ENCODE data around the gene E2F2.
A peak's percentile ranks its signal among the peaks of the same experiment; 100 is the strongest.
"Not testable (repeated sequence)": the region's sequence is repeated elsewhere in the genome, so short reads cannot be mapped to it uniquely, and the experiment has no call there.

E2F2 gene

DNA sequence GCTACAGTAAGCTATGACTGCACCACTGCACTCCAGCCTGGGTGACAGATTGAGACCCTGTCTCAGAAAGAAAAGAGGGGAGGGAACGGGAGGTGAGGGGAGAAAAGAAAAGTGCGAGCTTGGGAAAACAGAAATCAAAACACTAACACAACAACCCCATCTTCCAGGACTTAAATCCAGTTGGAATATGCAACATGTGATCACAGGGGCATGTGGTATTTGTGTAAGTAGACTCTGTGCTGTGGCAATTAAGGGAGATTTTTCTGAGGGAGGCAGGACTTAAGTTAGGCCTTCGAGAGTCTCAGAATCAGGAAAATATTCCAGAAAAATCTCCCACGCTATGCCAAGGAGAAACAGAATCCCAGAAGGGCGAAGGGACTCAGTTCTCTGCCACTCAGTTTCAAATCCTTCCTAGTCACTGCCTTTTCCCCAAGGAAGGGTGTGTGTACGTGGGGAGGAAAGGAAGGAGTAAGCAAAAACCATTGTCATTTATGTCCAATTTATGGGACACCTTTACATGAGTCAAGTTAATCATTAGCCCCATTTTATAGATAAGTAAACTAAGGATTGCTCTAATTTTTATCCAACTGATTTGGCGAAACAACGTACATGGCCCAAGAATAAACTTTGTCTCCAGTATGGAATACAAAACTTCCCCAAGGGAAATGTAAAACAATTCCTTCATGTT lies 16.0 kb upstream of the E2F2 start:
- DNase-seq (no peak), ATAC-seq (no peak)

DNA sequence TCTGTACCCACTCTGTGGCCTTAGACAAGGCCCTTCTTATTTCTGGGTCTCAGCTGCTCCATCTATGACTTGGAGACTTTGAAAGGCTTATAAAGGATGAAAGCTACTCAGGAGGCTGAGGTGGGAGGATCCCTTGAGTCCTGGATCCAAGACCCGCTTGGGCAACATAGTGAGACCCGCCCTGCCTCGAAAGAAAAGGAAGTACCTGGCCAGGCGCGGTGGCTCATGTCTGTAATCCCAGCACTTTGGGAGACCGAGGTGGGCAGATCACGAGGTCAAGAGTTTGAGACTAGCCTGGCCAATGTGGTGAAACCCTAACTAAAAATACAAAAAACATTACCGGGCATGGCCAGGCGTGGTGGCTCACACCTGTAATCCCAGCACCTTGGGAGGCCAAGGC lies 14.8 kb upstream of the E2F2 start:
- DNase-seq = no peak
- no peak for ATAC-seq

DNA sequence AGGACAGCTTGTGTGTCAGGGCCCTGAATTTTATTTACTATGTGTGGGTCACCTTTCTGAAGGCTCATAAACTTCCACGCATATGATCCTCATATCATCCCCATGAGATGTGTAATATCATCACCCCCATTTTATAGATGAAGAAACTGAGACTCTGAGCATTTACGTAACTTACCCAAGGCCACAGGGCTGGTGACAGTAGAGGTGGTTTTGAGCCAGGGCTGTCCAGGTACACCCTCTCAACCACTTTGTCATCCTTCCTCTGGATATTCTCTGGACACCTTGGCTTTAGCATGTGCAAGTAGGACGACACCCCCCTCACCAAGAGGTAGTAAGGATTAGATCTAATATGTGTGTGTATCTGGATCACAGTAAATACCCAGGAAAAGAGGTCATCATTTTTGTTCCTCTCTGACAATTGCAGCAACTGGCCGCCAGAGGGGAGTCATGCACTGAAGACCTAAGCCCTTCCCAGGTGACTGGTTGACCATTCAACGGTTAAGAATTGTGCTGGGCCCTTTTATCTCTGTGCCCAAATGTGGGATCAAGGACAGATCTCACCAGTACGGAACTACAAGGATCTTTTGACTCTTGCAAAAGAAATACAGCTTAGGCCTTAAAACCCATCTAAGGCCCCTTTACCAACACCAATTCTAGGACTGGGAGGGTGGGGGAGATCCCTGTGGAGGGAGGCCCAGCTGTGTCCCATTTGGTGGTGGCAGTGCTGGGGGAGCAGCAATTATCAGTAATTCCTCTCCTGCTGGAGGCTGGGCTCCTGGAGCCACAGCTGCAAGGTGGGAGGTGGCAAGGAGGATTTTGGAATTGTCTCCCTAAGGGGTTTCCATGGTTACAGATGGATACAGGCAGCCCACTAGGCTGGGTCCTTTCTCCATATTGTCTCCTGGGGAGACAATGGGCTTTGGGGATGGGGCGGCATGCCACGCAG lies 13.7 kb upstream of the E2F2 start:
- ATAC-seq = peak; percentile 58

DNA sequence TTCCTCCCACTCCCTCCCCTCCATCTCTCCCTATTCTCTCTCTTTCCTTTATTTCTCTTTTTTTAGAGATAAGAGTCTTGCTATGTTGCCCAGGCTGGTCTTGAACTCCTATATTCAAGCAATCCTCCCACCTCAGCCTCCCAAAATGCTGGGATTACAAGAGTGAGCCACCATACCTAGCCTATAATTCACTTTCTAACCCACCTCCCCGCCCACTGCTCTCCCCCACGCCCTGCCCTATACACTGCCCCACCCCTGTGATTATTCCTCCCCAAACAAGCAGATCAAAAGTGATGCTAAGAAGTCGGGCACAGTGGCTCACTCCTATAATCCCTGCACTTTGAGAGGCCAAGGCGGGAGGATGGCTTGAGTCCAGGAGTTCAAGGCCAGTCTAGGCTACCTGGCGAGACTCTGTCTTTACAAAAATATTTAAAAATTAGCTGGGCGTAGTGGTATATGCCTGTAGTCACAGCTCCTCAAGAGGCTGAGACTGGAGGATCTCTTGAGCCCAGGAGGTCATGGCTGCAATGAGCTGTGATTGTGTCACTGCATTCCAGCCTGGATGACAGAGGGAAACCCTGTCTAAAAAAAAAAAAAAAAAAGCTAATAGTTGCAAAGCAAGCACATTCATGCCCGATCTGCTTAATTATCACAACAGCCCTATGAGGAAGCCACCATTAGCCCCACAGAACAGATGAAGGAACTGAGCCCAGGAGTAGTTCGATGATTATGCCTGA lies 12.8 kb upstream of the E2F2 start:
- DNase-seq (no peak), ATAC-seq (no peak)

More for the DNA sequence above, 13.7 kb upstream of the E2F2 start:
- peak; percentile 81 for DNase-seq

DNA sequence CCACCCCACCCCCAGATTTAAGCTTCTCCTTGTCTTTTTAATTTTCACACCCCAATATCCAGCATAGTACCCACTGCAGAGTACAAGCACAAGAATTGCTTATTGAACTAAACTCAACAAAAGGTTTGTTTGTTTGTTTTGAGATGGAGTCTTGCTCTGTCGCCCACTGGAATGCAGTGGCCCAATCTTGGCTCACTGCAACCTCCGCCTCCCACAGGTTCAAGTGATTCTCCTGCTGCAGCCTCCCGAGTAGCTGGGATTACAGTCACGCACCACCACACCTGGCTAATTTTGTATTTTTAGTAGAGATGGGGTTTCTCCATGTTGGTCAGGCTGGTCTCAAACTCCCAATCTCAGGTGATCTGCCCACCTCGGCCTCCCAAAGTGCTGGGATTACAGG lies 11.9 kb upstream of the E2F2 start:
- not testable (repeated sequence) for ATAC-seq, DNase-seq

DNA sequence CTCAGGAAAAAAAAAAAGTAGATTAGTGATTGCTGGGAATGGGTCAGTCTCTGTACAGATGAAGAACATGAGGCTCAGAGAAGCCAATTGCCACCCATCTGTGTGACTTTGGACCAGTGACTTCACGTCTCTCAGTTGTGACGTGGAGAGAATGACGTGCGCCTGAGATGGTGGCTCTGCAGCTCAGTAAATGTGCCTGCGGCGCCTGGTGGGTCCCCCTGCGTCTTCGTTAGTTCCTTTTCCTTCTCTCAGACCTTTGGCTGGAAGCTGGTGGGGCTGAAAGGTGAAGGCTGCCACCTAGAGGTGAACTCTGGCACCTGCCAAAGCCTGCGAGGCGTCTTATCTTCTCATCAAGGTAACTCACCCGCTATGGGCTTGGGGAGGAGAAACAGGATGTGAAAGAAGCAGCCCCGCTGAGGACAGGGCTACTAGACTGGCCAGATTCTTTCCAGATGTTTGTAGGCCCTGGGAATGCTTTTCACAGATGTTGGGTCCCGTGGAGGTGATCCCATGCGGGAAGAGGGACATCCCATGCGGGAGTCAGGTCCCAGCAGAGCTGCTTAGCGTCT lies 8.7 kb upstream of the E2F2 start:
- peak; percentile 90 for DNase-seq
- ATAC-seq = peak; percentile 97

DNA sequence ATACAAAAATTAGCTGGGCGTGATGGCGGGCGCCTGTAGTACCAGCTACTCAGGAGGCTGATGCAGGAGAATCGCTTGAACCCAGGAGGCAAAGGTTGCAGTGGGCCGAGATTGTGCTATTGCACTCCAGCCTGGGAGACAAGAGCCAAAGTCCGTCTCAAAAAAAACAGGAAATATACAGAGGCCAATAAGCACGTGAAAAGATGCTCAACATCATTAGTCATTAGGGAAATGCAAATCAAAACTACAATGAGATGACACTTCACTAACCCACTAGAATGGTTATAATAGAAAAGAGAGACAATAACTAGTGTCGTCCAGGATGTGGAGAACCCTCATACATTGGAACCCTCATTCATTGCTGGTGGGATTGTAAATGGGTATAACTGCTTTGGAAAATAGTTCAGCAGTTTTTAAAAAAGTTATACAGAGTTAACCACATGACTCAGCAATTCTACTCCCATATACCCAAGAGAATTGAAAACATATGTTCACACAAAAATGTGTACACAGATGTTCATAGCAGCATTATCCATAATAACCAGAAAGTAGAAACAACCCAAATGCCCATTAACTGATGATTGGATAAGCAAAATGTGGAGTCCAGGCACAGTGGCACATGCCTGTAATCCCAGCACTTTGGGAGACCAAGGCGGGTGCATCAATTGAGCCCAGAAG lies 6.4 kb upstream of the E2F2 start:
- no peak for DNase-seq

DNA sequence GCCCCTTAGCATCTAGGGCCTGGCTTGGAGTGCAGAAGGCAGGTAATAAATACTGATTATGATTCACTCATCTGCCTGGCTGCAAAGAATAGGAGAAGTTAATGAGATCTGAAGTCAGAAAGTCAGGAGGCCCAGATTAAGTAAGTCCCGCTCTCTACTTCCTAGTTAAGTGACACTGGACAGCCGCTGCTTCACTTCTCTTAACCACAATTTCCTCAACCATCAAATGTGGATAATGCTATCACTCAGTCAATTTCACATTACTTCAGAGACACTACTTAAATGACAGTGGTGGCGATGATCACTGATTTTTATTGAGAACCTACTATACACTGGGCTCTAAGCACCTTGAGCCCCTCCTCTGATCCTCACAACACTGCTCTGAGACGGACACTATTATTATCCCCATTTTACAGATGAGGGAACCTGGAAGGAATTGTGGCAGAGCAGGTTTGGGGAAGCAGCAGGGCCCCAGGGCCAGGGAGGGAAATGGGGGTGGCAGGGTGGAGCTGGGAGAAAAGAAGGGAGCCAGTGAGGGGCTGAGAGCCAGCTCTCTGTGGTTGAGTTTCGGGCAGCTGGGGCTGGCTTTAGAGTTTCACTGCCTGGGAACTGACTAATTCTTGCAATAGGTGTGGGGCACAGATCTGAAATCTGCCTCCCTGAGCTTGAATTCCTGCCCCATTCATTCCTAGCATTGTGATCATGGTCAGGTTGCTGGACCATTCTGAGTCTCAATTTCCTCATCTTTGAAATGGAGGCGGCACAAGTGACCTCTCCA lies 2.4 kb upstream of the E2F2 start:
- no peak for DNase-seq
- ATAC-seq = no peak

More for the DNA sequence above, 6.4 kb upstream of the E2F2 start:
- no peak for ATAC-seq

DNA sequence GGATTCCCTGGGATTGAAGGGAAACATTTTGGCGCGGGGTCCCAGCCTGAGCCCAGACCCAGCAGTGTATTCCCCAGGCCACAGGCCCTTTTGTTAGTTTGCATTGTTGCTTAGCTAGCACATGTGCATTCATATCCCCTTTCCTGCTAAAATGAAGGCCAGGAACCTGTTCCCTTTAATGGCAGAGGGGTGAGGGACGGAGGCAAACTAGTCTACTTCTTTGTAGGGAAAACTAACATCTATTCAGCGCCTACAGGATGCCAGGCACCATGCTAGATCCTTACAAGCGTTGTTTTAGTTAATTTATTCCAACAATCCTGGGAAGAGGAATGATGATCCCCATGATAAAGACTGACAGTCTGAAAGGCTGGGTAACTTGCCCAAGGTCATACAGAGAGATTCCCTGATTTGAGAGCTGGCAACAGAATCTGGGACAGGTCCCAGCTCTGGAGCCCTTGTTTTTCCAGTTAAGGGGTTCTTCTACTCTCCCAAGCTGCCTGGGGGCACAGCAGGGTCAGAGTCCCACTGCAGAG lies 595 bp upstream of the E2F2 start:
- ATAC-seq = no peak
- DNase-seq = no peak

DNA sequence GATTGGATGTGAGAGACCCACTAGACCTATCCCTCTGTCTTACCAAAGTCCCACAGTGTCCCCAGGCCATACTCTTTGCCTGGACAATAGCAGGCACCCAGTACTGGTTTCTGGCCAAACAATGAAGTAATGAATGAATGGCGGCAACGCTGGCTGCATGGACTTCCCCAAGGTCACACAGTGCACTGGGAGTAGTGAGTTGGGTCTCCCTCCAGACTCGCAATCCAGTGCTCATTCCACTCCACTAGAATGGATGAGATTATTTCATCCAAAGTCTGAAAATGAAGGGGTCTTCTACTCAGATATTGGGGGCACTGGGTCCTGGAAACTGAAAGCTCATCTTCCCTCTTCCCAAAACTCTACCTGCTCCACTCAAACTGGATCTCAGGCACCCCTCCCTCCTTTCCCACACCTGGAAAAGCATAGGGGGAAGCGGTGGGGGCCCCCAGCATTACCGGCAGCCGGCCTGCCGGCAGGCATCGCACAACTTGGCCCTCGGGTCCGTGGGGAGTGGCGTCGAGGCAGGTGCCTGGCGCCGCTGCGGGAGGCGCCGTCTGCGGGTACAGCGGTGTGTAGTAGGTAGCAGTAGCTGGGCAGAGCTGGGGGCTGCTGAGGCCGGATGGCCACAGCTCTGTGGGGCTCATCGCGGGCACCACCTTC lies 816 bp downstream of the E2F2 start:
- ATAC-seq (no peak), DNase-seq (peak; percentile 45)

DNA sequence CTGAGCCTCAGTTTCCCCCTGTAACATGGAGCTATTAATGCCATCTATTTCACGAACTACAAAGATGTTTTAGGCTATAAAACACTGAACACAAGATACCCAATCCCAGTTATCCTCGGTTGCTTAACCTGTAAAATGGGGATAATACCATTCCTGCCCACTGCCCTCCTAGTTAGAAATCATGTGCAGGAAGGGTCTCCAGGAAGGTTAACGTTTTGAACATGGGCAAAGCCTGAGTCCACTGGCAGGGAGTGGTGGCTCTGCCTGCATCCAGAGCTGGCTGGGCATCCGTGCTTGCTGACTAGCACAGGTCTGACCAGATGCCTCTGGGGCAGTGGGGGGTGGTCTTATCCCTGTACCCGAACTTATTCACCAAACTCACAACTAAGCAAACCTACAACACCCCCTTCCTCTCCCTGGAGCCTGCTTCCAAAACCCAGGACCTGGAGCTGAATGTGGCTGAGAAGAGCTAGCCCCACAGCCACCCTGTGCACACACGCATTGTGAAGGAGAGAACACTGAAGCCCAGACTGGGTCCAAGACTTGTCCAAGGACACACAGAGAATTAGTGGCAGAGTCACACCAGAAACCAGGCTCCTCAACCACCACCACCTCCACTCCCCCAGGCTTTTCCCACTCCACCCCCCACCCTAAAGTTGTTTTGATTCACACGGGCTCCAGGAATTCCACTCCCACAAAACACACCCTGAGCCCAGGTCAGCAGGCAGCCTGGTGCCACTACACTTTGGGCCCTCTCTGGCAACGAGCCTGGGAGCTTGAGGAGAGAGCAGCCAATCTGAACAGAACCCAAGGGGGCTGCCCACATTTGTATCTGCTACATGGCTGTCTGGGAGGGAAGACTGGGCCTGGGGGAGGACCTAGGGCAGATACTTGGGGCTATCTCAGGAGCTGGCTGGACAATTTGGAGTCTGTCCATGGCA lies 1.6 kb downstream of the E2F2 start:
- DNase-seq (peak; percentile 27), ATAC-seq (no peak)

DNA sequence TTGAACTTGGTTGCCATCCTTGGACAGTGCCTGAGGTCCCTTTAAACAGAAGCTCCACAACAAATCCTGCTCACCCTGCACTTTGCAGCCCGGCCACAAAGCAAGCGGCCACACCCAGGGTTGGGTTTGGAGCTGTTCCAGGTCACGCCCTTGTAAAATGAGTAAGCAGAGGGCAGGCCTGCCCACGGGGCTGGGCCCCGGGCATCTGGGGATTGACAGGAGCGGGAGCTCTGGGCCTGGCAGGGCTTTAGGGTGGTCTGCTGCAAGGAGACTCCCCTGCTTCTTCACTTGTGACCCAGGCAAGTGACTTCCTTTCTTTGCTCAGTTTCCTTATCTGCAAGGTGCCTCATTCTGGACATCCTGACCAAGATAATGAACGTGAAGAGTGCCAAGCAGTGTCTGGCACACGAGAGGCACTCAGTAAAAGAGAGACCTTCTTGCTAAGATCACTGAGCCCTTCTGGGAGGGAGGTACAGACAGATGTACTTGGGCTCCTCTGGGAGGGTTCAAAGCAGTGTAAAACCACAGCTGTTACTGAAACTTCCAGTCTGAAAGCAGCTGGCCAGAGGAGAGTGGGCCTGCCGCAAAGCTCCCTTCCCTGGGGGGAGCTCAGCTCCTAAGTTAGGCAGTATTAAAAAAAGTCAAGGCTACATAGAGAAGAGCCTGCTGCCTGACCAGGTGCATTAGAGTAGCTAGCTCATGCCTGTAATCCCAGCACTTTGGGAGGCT lies 2.6 kb downstream of the E2F2 start:
- DNase-seq (peak; percentile 85), ATAC-seq (peak; percentile 80)

DNA sequence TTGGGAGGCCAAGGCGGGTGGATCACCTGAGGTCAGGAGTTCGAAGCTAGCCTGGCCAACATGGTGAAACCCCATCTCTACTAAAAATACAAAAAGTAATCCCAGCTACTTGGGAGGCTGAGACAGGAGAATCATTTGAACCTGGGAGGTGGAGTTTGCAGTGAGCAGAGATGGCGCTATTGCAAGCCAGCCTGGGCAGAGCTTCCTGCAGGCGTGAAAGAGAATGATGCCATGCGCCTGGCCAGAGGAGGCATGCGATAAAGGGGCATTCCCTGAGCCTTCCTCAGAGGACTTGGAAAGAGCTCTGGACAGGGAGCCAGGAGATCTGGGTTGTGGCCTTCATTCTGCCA lies 3.2 kb downstream of the E2F2 start:
- ATAC-seq (no peak), DNase-seq (no peak)

DNA sequence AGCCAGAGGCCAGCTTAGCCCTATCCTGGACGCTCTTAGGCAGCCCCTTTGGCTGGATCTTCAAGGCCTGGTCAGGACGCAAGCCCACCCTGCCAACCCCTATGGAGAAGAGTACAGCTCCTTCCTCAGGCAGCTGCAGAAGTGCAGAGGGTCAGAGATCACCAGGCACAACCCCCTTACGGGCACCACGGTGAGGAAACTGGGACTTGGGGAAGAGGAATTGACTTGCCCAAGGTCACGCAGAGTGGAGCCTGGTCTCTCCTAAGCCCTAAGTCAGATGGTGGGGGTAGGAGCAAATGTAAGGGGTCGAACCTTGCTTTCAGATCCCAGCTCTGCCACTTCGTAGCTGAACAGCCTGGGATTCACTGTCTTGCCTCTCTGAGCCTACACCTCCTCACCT lies 3.7 kb downstream of the E2F2 start:
- no peak for ATAC-seq
- DNase-seq = no peak

DNA sequence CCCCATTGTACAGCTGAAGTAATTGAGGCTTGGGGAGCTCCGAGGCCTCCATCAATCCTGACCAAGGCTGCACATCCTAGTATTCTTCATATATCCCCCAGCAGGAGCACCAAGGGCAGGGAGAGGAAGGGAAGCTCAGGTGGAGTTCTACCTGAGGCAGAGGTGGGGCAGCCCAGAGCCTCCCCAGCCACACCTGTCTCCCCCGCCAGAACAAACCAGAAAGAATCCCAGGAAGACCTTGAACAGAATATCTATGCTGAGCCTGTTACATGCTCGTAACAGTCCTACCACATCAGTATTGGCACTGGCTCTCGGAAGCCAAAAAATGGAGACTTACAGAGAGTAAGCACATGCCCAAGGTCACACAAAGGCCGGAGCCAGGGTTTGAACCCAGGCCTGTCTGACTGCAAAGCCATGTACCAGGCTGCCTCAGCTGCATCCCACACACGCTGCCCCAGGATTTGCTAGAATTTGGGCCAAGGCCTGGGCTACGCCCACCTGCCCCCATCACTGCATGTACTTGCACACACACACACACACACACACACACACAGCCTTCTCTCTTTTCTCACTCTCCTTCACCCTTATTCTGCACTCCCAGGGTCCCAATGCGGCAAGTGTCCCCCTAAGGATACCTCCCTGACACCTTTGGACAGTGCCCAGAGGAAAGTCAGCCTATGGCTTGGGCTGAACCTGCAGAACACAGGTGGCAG lies 4.5 kb downstream of the E2F2 start:
- DNase-seq = no peak
- no peak for ATAC-seq

DNA sequence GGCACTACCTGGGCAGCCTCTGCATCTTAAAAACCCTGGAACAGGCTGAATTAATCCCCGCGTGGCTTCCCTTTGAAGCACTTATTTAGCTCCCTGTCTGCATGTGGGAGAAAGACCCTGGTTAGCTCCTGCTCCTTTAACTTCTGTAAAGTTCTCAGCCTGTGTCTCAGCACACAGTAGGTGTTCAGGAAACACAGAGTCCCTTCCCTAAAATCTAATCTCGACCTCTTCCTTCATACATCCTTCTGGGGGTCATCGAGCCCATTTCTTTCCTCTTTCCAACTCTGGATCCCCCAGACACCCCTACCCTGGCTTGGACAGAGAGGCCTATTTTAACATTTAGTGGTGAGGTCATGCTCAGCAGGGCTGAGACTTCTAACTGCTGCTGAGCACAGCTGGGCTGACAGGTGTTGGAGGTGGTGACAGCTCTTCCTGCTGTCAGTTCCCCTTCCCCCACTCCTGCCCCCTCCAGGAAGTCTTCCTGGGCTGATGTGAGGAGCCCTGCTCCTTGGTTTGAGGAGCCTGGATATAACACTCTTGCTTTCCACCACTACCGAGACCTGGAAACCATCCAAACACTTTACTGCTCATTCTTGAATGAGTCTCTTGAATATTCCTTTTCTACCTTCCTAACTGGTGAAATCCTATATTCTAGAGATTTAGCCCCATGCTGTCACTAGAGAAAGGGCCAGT lies 5.3 kb downstream of the E2F2 start:
- ATAC-seq = no peak
- peak; percentile 17 for DNase-seq

Data from stimulated activated naive CD8-positive, alpha-beta T cell treated with anti-CD3 and anti-CD28 coated beads, Interleukin-15, Interleukin-2, amounts not matched to agents 100 U/mL and 50 U/mL, for 24 hours (primary cell).